OCI-M2 (cell line): Measurements from ENCODE around the gene DMRT1.

Source experiments
- DNase-seq: peaks from one replicate; lab custom pipeline; 2025; ENCODE audit not compliant: unreplicated experiment; lab: John Stamatoyannopoulos, UW

The DMRT1 gene

GRCh38 chr9:920927-921326, 79.4 kb downstream of the DMRT1 start:
- DNase-seq: no peak

GRCh38 chr9:922171-922570, 80.7 kb downstream of the DMRT1 start:
- no peak for DNase-seq

GRCh38 chr9:922731-923130, 81.2 kb downstream of the DMRT1 start:
- no peak for DNase-seq

- no peak for DNase-seq
Measured at GRCh38 chr9:926976-927375, 85.5 kb downstream of the DMRT1 start.

- no peak for DNase-seq
Measured at GRCh38 chr9:928363-929042, 87.0 kb downstream of the DMRT1 start.

GRCh38 chr9:929719-930118, 88.2 kb downstream of the DMRT1 start:
- no peak for DNase-seq

GRCh38 chr9:933356-933755, 91.9 kb downstream of the DMRT1 start:
- DNase-seq: no peak

- DNase-seq: no peak
Measured at GRCh38 chr9:935348-935965, 94.0 kb downstream of the DMRT1 start.

GRCh38 chr9:942805-943580, 101.5 kb downstream of the DMRT1 start:
- DNase-seq: no peak

GRCh38 chr9:947985-948384, 106.5 kb downstream of the DMRT1 start:
- DNase-seq: no peak

GRCh38 chr9:948497-948896, 107.0 kb downstream of the DMRT1 start:
- no peak for DNase-seq

GRCh38 chr9:950139-950538, 108.6 kb downstream of the DMRT1 start:
- no peak for DNase-seq

GRCh38 chr9:952546-952945, 111.0 kb downstream of the DMRT1 start:
- no peak for DNase-seq

- DNase-seq: no peak
Measured at GRCh38 chr9:959105-959504, 117.6 kb downstream of the DMRT1 start.

- no peak for DNase-seq
Measured at GRCh38 chr9:959914-960313, 118.4 kb downstream of the DMRT1 start.

GRCh38 chr9:962023-962422, 120.5 kb downstream of the DMRT1 start:
- DNase-seq: no peak

GRCh38 chr9:965497-965896, 124.0 kb downstream of the DMRT1 start:
- no peak for DNase-seq

- no peak for DNase-seq
Measured at GRCh38 chr9:966870-967269, 125.4 kb downstream of the DMRT1 start.

GRCh38 chr9:967436-967835, 125.9 kb downstream of the DMRT1 start:
- no peak for DNase-seq

GRCh38 chr9:967903-968641, 126.6 kb downstream of the DMRT1 start:
- DNase-seq: no peak

- DNase-seq: no peak
Measured at GRCh38 chr9:969310-970150, 128.0 kb downstream of the DMRT1 start.
